Anterior cingulate cortex (tissue), 58 donors: ENCODE results near the gene ACBD6.
A peak's percentile ranks its signal among the peaks of the same experiment; 100 is the strongest.

Experiments
- DNase-seq, 58 donors: peaks; one replicate each; lab custom pipeline; 2025; lab: John Stamatoyannopoulos, UW

Gene ACBD6

GRCh38 chr1:180311011-180311730, 191.2 kb downstream of the ACBD6 start:
- no peak for DNase-seq

- no peak for DNase-seq
Measured at GRCh38 chr1:180310095-180310494, 192.3 kb downstream of the ACBD6 start.

GRCh38 chr1:180309338-180309737, 193.0 kb downstream of the ACBD6 start:
- no peak for DNase-seq

GRCh38 chr1:180301135-180301742, 201.1 kb downstream of the ACBD6 start:
- no peak for DNase-seq

- DNase-seq = no peak
Measured at GRCh38 chr1:180299479-180300221, 202.7 kb downstream of the ACBD6 start.

- DNase-seq = no peak
Measured at GRCh38 chr1:180295999-180296398, 206.4 kb downstream of the ACBD6 start.

GRCh38 chr1:180294711-180295110, 207.7 kb downstream of the ACBD6 start:
- no peak for DNase-seq

GRCh38 chr1:180291004-180291403, 211.4 kb downstream of the ACBD6 start:
- DNase-seq = no peak

- DNase-seq = no peak
Measured at GRCh38 chr1:180290265-180291001, 211.9 kb downstream of the ACBD6 start.

- DNase-seq = no peak
Measured at GRCh38 chr1:180288940-180289339, 213.4 kb downstream of the ACBD6 start.

GRCh38 chr1:180287988-180288705, 214.2 kb downstream of the ACBD6 start:
- peak in 7 of 58 donors; percentile 7 to 61 (median 17) for DNase-seq

GRCh38 chr1:180286417-180286816, 216.0 kb downstream of the ACBD6 start:
- no peak for DNase-seq

GRCh38 chr1:180283098-180283497, 219.3 kb downstream of the ACBD6 start:
- DNase-seq = no peak

- no peak for DNase-seq
Measured at GRCh38 chr1:180282401-180283044, 219.9 kb downstream of the ACBD6 start.

- no peak for DNase-seq
Measured at GRCh38 chr1:180281490-180281889, 220.9 kb downstream of the ACBD6 start.

GRCh38 chr1:180280617-180281016, 221.8 kb downstream of the ACBD6 start:
- no peak for DNase-seq

GRCh38 chr1:180279651-180280050, 222.7 kb downstream of the ACBD6 start:
- no peak for DNase-seq

GRCh38 chr1:180278596-180279395, 223.6 kb downstream of the ACBD6 start:
- DNase-seq = no peak

GRCh38 chr1:180278194-180278515, 224.2 kb downstream of the ACBD6 start:
- peak in 1 of 58 donors; percentile 18 for DNase-seq
